Upper lobe of right lung (tissue), 1 donor: ENCODE results near the gene PRKAG3. TPM values are rescaled to one million over a fixed set of nuclear protein-coding genes. Genes with fewer than 3 reads are reported as not detected.

Source experiments
- ATAC-seq: fragments of 200-7000 bp; cut with Tn5 transposase; one replicate; pipeline ENCODE4 v1.9.1; 2020; ENCODE audit warnings: mild to moderate bottlenecking, moderate library complexity
- DNase-seq: peaks from one replicate; pipeline ENCODE4 v3.0.0-alpha.2; 2020
- H3K27ac ChIP-seq: fragments of 200-600 bp; one replicate; pipeline ENCODE4 v1.8.0; 2022
- H3K27me3 ChIP-seq: fragments of 200-600 bp; one replicate; pipeline ENCODE4 v1.8.0; 2022; ENCODE audit warnings: mild to moderate bottlenecking
- H3K36me3 ChIP-seq: fragments of 200-600 bp; one replicate; pipeline ENCODE4 v1.8.0; 2022
- H3K4me1 ChIP-seq: fragments of 200-600 bp; one replicate; pipeline ENCODE4 v1.8.0; 2022
- H3K4me3 ChIP-seq: fragments of 200-600 bp; one replicate; pipeline ENCODE4 v1.8.0; 2022; ENCODE audit warnings: mild to moderate bottlenecking
- H3K9me3 ChIP-seq: fragments of 200-600 bp; one replicate; pipeline ENCODE4 v1.8.0; 2022
- CTCF ChIP-seq: fragments of 200-600 bp; IDR thresholded peaks from one replicate; pipeline ENCODE4 v1.8.0; 2022; ENCODE audit warnings: antibody characterized with exemption
- intact Hi-C: fragments of 100-400 bp; cut with DNase I; formaldehyde crosslinking; loops from one replicate; pipeline ENCODE4 v1.11.0; 2022
- total RNA-seq: library from RNA; stranded (reverse); fragmentation: NEBNext Ultra II Directional; extraction: Animal tissue kit (Norgen Biotek cat#: 25700); gene quantifications from one replicate; pipeline ENCODE4 v1.2.1, GENCODE V29; 2021
- donor health status: DM: no; HTN: yes; CAD: no; lungs with severe emphysema.

PRKAG3 gene
- total RNA-seq, 1 donor from 2014 or later = not detected

DNA sequence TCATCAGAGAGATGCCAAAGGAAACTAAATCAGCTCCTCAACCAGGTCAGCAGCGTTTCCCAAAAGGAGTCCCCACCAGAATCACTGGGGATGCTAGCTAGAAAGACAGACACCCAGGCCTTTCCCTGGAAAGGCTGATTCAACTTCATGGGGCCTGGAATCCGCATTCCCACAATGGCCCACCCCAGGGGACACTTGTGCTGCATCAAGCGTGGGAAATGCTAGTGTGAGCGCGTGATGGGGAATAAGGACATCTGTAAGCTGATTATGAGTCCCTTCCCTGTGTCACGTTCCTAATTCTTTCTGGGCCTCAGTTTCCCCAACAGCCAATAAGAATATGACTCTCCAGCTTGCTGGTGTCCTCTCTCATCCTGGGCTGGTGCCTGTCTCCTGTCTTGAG is 46.9 kb upstream of the PRKAG3 start:
- no peak for TF ChIP-seq CTCF
- no peaks in the 10 kb centered on the region for H3K36me3 ChIP-seq
- ATAC-seq = no peak
- peaks cover 12% of the 10 kb centered on the region for H3K4me1 ChIP-seq
- DNase-seq = no peak
- intact Hi-C loops = no loop called here
- no peak overlapping the region for H3K27ac ChIP-seq
- H3K9me3 ChIP-seq = no peaks in the 10 kb centered on the region
- H3K4me3 ChIP-seq = no peak overlapping the region
- peaks cover 91% of the 10 kb centered on the region for H3K27me3 ChIP-seq

GRCh38 chr2:218877891-218878290 is 46.3 kb upstream of the PRKAG3 start:
- H3K9me3 ChIP-seq = no peaks in the 10 kb centered on the region
- peaks cover 96% of the 10 kb centered on the region for H3K27me3 ChIP-seq
- H3K36me3 ChIP-seq = no peaks in the 10 kb centered on the region
- peaks cover 12% of the 10 kb centered on the region for H3K4me1 ChIP-seq
- TF ChIP-seq CTCF = no peak
- intact Hi-C loops = no loop called here
- no peak for ATAC-seq
- no peak for DNase-seq
- no peak overlapping the region for H3K27ac ChIP-seq
- no peak overlapping the region for H3K4me3 ChIP-seq

- ATAC-seq (no peak), DNase-seq (no peak)
- Histone ChIP-seq H3K36me3 (no peaks in the 10 kb centered on the region), H3K27ac (no peak overlapping the region), H3K9me3 (no peaks in the 10 kb centered on the region), H3K4me3 (no peak overlapping the region), H3K27me3 (peaks cover 96% of the 10 kb centered on the region), H3K4me1 (peaks cover 12% of the 10 kb centered on the region)
- intact Hi-C loops = no loop called here
- TF ChIP-seq CTCF = no peak
Observed at GRCh38 chr2:218877331-218877730, 45.7 kb upstream of the PRKAG3 start.

DNA sequence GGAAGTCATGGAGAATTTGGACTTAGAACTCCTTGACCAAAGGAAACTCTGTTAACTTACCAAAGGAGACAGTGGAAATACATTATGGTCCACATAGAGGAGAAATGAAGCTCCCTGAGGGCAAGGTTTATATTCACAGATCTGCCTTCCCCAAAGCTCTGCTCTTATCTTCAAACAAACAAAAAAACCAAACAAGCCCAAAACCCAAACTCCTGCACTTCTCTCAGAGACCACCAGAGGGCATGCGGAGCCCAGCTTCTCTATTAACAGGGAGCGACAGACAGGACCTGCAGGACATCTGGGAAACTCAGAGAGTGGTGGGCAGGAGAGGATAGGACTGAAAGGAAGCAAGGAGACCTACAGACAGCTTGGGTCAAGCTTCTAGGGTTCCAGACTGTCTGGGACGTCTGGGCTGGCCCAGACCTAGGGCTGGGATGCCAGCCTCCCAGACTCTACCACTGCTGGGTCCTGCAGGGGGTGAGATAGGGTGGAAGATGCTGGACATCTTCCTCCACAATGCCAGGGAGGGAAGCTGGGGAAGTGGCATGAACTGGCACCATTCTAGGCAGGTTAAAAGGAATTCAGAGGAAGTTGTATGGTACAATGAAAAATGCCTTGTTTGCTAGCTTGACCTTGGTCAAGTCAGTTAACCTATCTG is 45.1 kb upstream of the PRKAG3 start:
- H3K4me1 ChIP-seq = peaks cover 17% of the 10 kb centered on the region
- H3K27ac ChIP-seq = no peak overlapping the region
- H3K9me3 ChIP-seq = no peaks in the 10 kb centered on the region
- intact Hi-C loops = no loop called here
- peak; percentile 99 for TF ChIP-seq CTCF
- no peaks in the 10 kb centered on the region for H3K36me3 ChIP-seq
- DNase-seq (no peak), ATAC-seq (peak; percentile 70)
- H3K27me3 ChIP-seq = peaks cover 96% of the 10 kb centered on the region
- H3K4me3 ChIP-seq = no peak overlapping the region

DNA sequence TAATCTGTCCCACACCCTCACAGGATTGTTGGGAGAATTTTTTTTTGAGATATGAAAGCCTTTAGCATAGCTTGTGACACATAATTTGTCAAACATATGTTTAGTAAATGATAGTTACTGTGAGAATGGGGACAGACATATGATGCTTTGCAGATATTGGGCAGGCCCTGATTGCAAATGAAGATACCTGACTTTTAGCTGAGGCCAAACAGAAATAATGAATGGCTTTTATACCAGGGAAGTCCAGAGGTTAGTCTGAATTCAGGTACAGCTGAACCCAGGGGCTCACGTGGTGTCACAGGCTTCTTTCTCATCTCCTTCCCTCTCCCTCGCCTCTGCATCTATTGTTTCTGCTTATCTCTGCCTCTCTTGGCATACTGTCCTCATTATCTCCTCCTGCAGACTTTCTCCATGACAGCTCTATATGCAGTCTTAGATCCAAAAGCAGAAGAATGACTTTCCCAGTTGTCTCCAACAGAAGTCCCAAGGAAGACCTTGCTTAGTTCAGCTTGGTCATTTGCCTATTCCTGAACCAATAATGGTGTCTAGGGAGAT is 44.2 kb upstream of the PRKAG3 start:
- no peak for DNase-seq
- Histone ChIP-seq H3K4me1 (peaks cover 26% of the 10 kb centered on the region), H3K36me3 (no peaks in the 10 kb centered on the region), H3K4me3 (no peak overlapping the region), H3K27me3 (peaks cover 97% of the 10 kb centered on the region), H3K9me3 (no peaks in the 10 kb centered on the region), H3K27ac (no peak overlapping the region)
- ATAC-seq = no peak
- intact Hi-C loops = no loop called here
- TF ChIP-seq CTCF = no peak
